Ishikawa (cell line): Measurements from ENCODE around the gene NFATC4.

Experiments used
- CEBPB ChIP-seq: IDR thresholded peaks from 2 replicates; pipeline ENCODE4 v1.6.1; 2012
- CREB1 ChIP-seq: IDR thresholded peaks from 2 replicates; pipeline ENCODE4 v1.6.1; 2012; ENCODE audit warnings: low read depth
- EGR1 ChIP-seq: IDR thresholded peaks from 2 replicates; pipeline ENCODE4 v1.6.1; 2012
- EP300 ChIP-seq: IDR thresholded peaks from 2 replicates; pipeline ENCODE4 v1.6.1; 2012; ENCODE audit warnings: borderline replicate concordance
- FOXM1 ChIP-seq: IDR thresholded peaks from 2 replicates; pipeline ENCODE4 v1.6.1; 2012; ENCODE audit warnings: low read depth, borderline replicate concordance
- NFIC ChIP-seq: IDR thresholded peaks from 2 replicates; pipeline ENCODE4 v1.6.1; 2012
- RAD21 ChIP-seq: IDR thresholded peaks from 2 replicates; pipeline ENCODE4 v1.6.1; 2012; ENCODE audit warnings: low read depth
- TAF1 ChIP-seq: IDR thresholded peaks from 2 replicates; pipeline ENCODE4 v1.6.1; 2012; ENCODE audit warnings: low read depth, mild to moderate bottlenecking
- TCF12 ChIP-seq: IDR thresholded peaks from 2 replicates; pipeline ENCODE4 v1.6.1; 2012; ENCODE audit warnings: low read depth
- TEAD4 ChIP-seq: IDR thresholded peaks from 2 replicates; pipeline ENCODE4 v1.6.1; 2012
- YY1 ChIP-seq: IDR thresholded peaks from 2 replicates; pipeline ENCODE4 v1.6.1; 2012; ENCODE audit warnings: low read depth
- ZBTB7A ChIP-seq: IDR thresholded peaks from 2 replicates; pipeline ENCODE4 v1.6.1; 2012; ENCODE audit warnings: low read depth
- TF ChIP-seq, protein P1 (sequence below): IDR thresholded peaks from 2 replicates; pipeline ENCODE4 v1.6.1; 2012
- TF ChIP-seq, protein P2 (sequence below): IDR thresholded peaks from 2 replicates; pipeline ENCODE4 v1.6.1; 2012; ENCODE audit warnings: low read depth, mild to moderate bottlenecking
- TF ChIP-seq, protein P3 (sequence below): IDR thresholded peaks from 2 replicates; pipeline ENCODE4 v1.6.1; 2012

The NFATC4 gene

DNA sequence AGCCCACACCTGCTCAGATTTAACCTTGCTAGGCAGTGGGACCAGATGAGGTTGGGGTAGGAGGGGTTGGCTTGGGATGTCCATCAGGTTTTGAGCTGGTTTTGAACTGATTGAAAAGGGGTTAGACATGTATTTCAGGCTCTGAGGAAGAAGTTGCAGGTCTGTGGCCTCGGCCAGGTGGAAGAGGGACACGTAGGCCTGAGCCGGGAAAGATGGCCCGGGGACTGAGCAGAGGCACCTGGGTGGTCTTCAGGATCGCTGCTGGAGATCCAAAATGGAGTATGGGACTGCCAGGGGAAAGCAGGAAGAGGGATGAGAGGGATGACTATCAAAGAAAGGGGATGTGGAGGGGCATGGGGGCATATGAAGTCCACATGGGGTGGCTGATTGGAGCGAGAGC, 38.4 kb downstream of the NFATC4 start:
- TF ChIP-seq CREB1 (no peak), TCF12 (no peak), EGR1 (no peak), ZBTB7A (no peak), TAF1 (no peak), TEAD4 (no peak), YY1 (no peak), CEBPB (no peak), EP300 (no peak), NFIC (no peak), FOXM1 (no peak), RAD21 (no peak)
- TF ChIP-seq, protein P1, sequence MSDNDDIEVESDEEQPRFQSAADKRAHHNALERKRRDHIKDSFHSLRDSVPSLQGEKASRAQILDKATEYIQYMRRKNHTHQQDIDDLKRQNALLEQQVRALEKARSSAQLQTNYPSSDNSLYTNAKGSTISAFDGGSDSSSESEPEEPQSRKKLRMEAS, result no peak
- TF ChIP-seq, protein P2, sequence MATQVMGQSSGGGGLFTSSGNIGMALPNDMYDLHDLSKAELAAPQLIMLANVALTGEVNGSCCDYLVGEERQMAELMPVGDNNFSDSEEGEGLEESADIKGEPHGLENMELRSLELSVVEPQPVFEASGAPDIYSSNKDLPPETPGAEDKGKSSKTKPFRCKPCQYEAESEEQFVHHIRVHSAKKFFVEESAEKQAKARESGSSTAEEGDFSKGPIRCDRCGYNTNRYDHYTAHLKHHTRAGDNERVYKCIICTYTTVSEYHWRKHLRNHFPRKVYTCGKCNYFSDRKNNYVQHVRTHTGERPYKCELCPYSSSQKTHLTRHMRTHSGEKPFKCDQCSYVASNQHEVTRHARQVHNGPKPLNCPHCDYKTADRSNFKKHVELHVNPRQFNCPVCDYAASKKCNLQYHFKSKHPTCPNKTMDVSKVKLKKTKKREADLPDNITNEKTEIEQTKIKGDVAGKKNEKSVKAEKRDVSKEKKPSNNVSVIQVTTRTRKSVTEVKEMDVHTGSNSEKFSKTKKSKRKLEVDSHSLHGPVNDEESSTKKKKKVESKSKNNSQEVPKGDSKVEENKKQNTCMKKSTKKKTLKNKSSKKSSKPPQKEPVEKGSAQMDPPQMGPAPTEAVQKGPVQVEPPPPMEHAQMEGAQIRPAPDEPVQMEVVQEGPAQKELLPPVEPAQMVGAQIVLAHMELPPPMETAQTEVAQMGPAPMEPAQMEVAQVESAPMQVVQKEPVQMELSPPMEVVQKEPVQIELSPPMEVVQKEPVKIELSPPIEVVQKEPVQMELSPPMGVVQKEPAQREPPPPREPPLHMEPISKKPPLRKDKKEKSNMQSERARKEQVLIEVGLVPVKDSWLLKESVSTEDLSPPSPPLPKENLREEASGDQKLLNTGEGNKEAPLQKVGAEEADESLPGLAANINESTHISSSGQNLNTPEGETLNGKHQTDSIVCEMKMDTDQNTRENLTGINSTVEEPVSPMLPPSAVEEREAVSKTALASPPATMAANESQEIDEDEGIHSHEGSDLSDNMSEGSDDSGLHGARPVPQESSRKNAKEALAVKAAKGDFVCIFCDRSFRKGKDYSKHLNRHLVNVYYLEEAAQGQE, result no peak
- TF ChIP-seq, protein P3, sequence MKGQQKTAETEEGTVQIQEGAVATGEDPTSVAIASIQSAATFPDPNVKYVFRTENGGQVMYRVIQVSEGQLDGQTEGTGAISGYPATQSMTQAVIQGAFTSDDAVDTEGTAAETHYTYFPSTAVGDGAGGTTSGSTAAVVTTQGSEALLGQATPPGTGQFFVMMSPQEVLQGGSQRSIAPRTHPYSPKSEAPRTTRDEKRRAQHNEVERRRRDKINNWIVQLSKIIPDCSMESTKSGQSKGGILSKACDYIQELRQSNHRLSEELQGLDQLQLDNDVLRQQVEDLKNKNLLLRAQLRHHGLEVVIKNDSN, result no peak

DNA sequence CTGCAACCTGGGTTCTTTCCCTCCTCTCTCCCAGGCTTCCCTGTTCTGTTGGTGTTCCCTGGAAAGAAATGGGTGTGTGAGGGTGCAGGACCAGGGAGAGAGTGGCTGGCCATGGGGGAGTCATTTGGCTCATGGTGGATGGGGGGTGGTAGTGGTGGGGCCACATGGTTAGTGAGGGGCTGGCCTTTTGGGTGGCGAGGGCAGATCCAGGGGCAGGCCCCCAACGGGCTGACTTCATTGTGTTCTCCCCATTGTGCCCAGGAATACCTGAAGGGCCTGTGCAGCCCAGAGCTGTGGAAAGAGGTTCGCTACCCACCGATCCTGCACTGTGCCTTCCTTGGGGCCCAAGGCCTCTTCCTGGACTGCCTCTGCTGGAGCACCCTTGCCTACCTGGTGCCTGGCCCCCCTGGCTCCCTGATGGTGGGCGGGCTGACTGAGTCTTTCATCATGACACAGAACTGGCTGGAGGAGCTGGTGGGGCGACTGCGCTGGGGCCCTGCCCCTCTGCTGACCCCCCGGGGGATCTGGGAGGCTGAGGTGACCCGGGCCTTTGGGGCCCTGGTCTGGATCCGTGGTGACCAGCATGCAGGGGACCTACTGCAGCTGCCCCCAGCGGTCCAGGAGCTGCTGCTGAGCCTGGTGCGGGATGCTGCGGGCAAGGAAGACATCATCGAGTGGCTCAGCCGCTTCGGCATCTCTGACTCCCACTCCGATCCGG, 39.8 kb downstream of the NFATC4 start:
- TF ChIP-seq YY1 (no peak), TCF12 (no peak), CEBPB (no peak), NFIC (no peak), EGR1 (no peak), CREB1 (no peak), RAD21 (no peak), FOXM1 (no peak), TAF1 (no peak)
- TF ChIP-seq, protein P3, result no peak

DNA sequence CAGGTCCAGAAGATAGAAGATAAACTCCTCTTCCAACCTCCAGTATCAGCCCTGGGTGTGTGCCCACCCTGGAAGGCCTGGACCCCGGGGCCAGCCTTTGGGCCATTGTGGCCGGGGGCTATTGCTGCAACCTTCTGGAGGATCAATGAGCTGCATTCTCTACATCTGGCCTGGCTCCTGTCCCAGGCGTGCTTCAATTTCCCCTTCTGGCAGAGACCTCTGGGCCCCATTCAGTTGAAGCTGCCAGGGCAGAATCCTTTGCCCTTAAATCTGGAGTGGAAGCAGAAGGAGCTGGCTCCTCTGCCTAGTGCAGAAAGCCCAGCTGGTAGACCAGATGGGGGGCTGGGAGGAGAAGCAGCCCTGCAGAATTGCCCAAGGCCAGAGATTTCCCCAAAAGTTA, 40.8 kb downstream of the NFATC4 start:
- TF ChIP-seq EP300 (no peak), TAF1 (no peak), NFIC (no peak), CREB1 (no peak), CEBPB (no peak), TCF12 (no peak), YY1 (no peak), ZBTB7A (no peak), EGR1 (no peak), FOXM1 (no peak)
- TF ChIP-seq, protein P1, result no peak

DNA sequence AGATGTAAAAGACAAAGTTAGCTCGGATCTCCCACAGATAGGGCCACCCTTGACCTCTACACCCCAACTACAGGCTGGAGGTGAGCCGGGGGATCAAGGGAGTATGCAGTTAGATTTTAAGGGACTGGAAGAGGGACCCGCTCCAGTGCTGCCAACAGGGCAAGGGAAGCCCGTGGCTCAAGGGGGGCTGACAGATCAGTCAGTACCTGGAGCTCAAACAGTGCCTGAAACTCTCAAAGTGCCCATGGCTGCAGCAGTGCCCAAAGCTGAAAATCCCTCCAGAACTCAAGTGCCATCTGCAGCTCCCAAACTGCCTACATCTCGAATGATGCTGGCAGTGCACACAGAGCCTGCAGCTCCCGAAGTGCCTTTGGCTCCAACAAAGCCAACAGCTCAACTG, 41.2 kb downstream of the NFATC4 start:
- TF ChIP-seq TAF1, result no peak
- no peak for TF ChIP-seq CREB1
- TF ChIP-seq, protein P2, result no peak
- no peak for TF ChIP-seq CEBPB
- no peak for TF ChIP-seq EGR1
- TF ChIP-seq TEAD4, result no peak
- no peak for TF ChIP-seq FOXM1

DNA sequence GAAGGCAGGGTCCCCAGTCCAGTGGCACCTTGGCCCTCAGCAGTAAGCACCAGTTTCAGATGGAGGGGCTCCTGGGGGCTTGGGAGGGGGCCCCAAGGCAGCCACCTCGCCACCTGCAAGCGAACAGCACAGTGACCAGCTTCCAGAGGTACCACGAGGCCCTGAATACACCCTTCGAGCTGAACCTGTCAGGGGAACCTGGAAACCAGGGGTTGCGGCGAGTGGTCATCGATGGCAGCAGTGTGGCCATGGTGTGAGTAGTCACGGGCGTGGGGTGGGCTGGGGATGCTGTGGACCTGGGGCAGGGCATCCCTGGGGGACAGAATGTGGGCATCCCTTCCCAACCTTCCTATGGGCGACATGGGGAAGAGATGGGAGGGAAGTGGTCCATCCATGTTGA, 42.0 kb downstream of the NFATC4 start:
- no peak for TF ChIP-seq ZBTB7A
- no peak for TF ChIP-seq NFIC
- no peak for TF ChIP-seq FOXM1
